GM19397 (cell line): ENCODE data around the gene SPPL3.

Source experiments
- ATAC-seq: cut with Tn5 transposase; IDR thresholded peaks from one replicate; pipeline ENCODE4 v1.9.1; 2021; ENCODE audit warnings: mild to moderate bottlenecking, moderate library complexity; ENCODE audit not compliant: unreplicated experiment

The SPPL3 gene

DNA sequence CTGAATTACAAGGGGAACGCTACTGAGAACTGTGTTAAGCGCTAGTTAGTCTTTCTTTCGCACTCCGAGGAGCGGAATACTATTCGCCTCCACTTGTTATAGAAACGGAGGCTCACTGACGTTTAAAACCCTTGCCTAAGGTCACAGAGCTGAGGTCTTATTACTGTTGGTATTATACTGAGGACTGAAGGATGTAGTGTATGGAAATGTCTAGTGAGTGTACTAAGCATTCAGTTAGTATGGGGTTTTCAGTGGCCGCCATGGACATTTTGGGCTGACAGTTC, 177.7 kb downstream of the SPPL3 start:
- no peak for ATAC-seq

DNA sequence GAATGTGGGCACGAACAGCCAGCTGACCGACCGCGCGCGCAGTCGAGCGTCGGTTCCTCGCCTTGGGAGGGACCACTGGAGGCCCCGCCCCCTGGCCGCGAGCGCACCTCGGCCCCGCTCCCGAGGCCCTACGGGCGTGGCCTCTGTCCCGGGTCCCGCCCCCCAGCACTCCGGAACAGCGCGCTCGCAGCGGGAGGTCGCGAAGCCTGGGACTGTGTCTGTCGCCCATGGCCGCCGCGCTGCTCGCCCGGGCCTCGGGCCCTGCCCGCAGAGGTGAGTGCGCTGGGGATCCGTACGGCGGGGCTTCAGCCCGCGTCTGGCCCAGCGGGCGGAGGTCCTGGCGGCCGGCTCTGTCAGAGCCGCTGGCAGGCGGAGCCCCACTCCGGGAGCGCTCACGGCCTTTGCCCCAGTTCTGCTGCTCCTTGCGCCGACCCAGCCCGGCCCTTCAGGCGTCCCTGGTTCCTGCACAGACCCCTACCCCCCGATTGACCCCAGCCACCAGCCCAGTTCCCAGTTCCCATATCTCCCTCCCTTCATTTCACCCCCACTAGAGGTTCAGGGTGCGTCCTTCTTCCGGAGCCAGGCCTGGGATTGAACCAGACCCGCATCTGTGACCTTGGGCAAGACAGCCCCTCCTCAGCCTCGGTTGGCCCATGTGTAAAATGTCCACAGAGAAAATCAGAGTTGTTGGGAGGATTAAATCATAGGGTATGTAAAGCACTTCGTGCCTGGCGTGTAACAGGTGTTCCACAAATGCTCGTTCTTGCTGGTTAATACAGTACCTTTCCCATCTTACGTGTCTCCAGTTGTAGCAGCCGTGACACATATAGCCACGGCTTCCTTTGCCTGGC, 178.3 kb downstream of the SPPL3 start, which contains the start of gene ACADS:
Gene ACADS (plus strand): TSS at position 168 of the 851 bp plus-strand sequence. CDS start 60 bp downstream, at position 228.
- peak; percentile 95 for ATAC-seq

DNA sequence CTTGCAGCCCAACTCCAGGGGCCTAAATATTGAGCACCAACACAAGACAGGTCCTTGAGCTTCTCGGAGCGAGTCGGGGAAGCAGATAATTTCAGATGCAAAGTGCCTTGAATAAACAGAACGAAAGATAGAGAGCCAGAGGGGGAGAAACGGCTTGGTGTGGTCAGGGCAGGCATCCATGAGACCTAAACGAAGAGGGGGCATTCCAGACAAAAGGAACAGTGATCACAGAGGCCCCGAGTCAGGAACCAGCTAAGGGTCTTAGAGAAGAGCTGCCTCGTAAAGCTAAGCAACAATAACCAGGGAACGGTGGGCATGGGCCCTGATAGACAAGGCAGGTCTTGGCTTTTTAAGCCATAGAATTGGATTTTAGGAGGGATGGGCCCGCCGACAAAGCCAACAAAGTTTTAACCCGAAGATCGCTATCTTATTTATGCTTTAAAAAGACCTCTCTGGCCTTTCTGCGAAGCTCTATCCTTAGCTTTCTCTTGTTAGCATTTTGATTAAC, 179.0 kb downstream of the SPPL3 start:
- peak; percentile 1 for ATAC-seq

DNA sequence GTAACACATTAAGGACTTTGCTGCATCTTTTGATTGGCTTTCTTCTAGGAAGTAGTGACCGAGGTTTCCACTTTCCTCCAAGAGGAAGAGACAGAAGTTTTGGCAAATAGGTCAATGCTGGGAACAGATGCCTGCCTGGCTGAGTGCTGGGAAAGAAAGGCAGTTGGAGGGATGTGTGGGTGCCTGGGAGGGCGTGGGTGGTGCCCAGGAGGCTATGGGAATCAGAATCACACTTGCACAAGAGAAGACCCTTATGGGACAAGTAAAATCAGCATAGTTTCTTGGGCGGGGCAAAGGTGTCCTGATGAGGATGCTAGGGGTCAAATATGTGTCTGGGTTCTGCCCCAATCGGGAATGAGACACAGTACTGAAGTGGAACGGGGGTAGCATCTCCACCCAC, 179.4 kb downstream of the SPPL3 start:
- no peak for ATAC-seq

GRCh38 chr12:120722784-120723183, 181.4 kb downstream of the SPPL3 start:
- ATAC-seq: no peak

DNA sequence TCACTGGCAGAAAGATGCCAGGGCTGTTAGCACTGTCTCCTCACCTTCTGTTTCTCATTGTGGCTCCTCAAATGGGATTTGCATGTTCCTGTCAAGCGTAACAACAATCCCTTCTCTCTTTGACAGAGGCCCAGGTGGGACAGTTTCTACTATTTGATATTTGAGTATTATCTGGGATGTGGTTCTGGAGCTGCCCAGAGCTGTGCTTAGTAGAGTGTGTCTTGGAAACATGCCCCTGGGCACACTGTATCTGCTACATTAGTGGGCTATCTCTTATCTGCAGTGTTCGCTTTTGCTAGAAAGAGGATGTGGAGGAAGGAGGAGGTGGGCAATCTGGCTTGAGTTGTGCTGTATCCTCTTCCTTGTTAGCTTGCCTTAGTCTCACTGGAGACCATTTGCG, 182.3 kb downstream of the SPPL3 start:
- ATAC-seq: no peak

- no peak for ATAC-seq
These were observed 183.0 kb downstream of the SPPL3 start for GRCh38 chr12:120720987-120721801.

DNA sequence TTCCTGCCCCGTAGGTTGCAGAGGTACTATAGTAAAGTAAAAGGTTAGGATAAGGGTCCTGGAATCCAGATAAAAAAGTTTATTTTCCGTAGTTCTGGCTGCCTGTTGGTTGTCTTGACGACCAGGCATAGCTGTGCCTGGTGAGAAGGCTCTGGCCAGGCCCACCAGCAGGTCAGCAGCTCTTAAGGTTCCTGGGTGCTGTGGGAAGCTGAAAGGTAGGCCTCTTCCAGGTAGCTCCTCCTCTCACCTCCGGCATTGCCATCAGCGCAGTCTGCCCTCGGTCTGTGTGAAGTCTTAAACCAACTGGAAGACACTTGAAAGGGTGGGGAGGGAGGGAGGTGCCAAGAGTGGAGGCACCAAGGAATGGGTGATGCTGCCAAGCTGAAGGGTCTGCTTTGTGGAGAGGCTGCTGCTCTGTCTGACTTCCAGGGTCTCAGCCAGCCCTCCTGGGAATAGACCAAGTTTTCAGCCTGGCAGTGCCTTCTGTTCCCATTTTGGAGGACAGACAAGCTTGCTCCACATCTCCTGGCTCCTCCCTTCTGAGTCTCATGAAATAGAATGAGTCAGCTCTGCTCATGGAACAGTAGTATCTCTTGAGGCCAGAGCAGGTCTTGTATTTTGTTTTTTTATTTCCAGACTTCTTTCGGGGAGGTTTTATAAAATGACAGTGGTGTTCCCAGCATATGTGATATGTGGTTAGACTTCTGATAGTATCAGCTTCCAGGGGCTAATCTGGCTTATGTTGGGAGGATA, 183.7 kb downstream of the SPPL3 start:
- no peak for ATAC-seq

- ATAC-seq: no peak
These were observed 184.5 kb downstream of the SPPL3 start for GRCh38 chr12:120719496-120720233.

DNA sequence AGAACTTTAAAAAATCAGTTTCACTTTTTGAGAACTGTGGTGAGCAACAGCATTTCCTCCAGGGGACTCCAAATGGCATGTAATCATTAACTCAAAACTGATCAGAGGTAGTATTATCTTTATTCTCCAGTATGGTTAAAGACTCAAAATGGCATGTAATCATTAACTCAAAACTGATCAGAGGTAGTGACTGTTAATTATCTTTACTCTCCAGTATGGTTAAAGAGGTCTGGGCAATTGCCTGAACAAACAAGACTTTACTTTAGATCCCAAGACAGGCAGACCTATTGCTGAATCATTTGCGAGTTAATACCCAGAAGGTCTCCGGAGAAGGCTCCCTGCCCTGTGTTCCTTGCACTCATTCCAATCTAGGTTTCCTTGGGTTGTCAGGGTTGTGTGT, 185.1 kb downstream of the SPPL3 start:
- ATAC-seq: no peak

- no peak for ATAC-seq
These were observed 186.1 kb downstream of the SPPL3 start for GRCh38 chr12:120718055-120718454.

DNA sequence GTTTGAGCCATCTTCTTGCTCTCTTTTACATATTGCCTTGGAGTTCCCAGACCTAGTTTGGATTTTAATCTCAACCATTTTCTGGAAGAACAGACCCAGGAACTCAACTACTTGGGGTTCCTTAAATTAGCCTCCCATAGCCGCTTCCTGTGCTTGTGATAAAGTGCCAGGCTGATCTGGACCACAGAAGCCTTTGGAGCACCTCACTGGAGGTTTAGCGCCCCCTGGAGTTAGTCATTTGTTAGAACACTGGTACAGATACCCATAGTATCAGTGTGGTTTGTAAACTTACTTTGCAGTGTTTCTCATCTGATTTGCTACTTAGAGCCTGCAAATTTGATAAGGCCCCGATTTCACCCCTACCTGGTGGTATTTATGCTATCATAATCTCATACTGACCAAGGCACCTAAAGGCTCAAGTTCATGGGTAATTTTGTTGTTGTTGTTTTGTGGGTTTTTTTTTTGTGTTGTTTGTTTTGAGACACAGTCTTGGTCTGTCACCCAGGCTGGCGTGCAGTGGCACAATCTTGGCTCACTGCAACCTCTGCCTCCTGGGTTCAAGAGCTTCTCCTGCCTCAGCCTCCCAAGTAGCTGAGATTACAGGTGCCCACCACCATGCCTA, 190.2 kb downstream of the SPPL3 start:
- ATAC-seq: no peak

- no peak for ATAC-seq
These were observed 191.5 kb downstream of the SPPL3 start for GRCh38 chr12:120712610-120713009.
